HCT116 (cell line): ENCODE results near the gene SET. TPM values are rescaled to one million over a fixed set of nuclear protein-coding genes. Genes with fewer than 3 reads are reported as not detected.

Source experiments
- ATAC-seq: fragments of 200-7000 bp; cut with Tn5 transposase; 2 replicates; pipeline ENCODE4 v1.9.1; 2020; ENCODE audit warnings: mild to moderate bottlenecking, moderate library complexity
- BruUV-seq: library from RNA; stranded (reverse); fragments of 400-500 nt; replicated peaks from 2 replicates; lab custom pipeline; 2021; lab: Mats Ljungman, UMichigan
- CTCF ChIA-PET: fragments of 300-600 bp; sonication (Branson Sonifier 250); formaldehyde crosslinking; loops from one replicate; lab custom pipeline; 2021; ENCODE audit warnings: antibody characterized with exemption; lab: Charles Lee
- POLR2A ChIA-PET: fragments of 300-600, 350-600 bp; sonication (Branson Sonifier 250); formaldehyde crosslinking; loops from one replicate; lab custom pipeline; 2021; ENCODE audit warnings: antibody characterized with exemption; lab: Charles Lee
- RAD21 ChIA-PET, 2 experiments: fragments of 300-600 bp; sonication (Branson Sonifier 250); formaldehyde crosslinking; loops; one replicate each; lab custom pipeline; 2023; ENCODE audit warnings: low total read pairs in 2 of 2; ENCODE audit not compliant: uncharacterized antibody in 2 of 2, unreplicated experiment in 2 of 2, low non-redundant PET in 1 of 2; lab: Charles Lee
- DNase-seq: peaks from one replicate; pipeline ENCODE4 v3.0.0-alpha.2; 2010; ENCODE audit warnings: low read depth, low spot score
- H2AFZ ChIP-seq: fragments of 200-600 bp; shearing (Covaris generic), sonication (generic); 2 replicates; pipeline ENCODE4 v1.6.1; 2017; ENCODE audit warnings: low read depth, mixed run types, mixed read lengths, antibody characterized with exemption, low read length; ENCODE audit not compliant: poor library complexity, severe bottlenecking
- H3K27ac ChIP-seq: 2 replicates; pipeline ENCODE4 v1.5.1; 2012; ENCODE audit warnings: low read depth, low read length
- H3K27me3 ChIP-seq: fragments of 200-600 bp; sonication (generic); 2 replicates; pipeline ENCODE4 v1.6.1; 2016; ENCODE audit warnings: mixed run types, low read length, mixed read lengths; ENCODE audit not compliant: insufficient read depth
- H3K36me3 ChIP-seq, 2 experiments: fragments of 200-500 bp in 1 of 2; fragments of 200-600 bp in 1 of 2; sonication (Bioruptor generic) in 1 of 2; sonication (generic) in 1 of 2; 2 replicates each; pipeline versions ENCODE4 v1.5.1 to v1.6.1; 2014 to 2016; ENCODE audit warnings: low read length in 2 of 2, inconsistent platforms in 1 of 2, mixed read lengths in 1 of 2, mixed run types in 1 of 2; ENCODE audit not compliant: insufficient read depth in 2 of 2, control insufficient read depth in 1 of 2
- H3K4me1 ChIP-seq, 2 experiments: fragments of 200-600 bp in 1 of 2; sonication (generic) in 1 of 2; 2 replicates each; pipeline versions ENCODE4 v1.5.1 to v1.6.1; 2012 to 2017; ENCODE audit warnings: low read length in 2 of 2, inconsistent platforms in 1 of 2, mild to moderate bottlenecking in 1 of 2, mixed read lengths in 1 of 2, mixed run types in 1 of 2, moderate library complexity in 1 of 2; ENCODE audit not compliant: insufficient read depth in 2 of 2, control insufficient read depth in 1 of 2
- H3K4me2 ChIP-seq: fragments of 200-600 bp; sonication (generic); 2 replicates; pipeline ENCODE4 v1.6.1; 2017; ENCODE audit warnings: mixed run types, low read length, mixed read lengths
- H3K4me3 ChIP-seq, 2 experiments: fragments of 200-600 bp in 1 of 2; sonication (generic) in 1 of 2; replicated peaks in 1 of 2; 2 replicates each; pipeline ENCODE4 v1.5.1; 2011 to 2016; ENCODE audit warnings: low read length in 2 of 2, control low read depth in 1 of 2, low read depth in 1 of 2, mild to moderate bottlenecking in 1 of 2, mixed read lengths in 1 of 2, mixed run types in 1 of 2
- H3K79me2 ChIP-seq: fragments of 200-600 bp; sonication (generic); 2 replicates; pipeline ENCODE4 v1.6.1; 2017; ENCODE audit warnings: mild to moderate bottlenecking, mixed run types, low read length, moderate library complexity, mixed read lengths; ENCODE audit not compliant: insufficient read depth
- H3K9ac ChIP-seq: fragments of 200-600 bp; sonication (generic); 2 replicates; pipeline ENCODE4 v1.6.1; 2016; ENCODE audit warnings: low read length, mixed read lengths
- H3K9me2 ChIP-seq: fragments of 200-600 bp; sonication (generic), shearing (Covaris generic); 2 replicates; pipeline ENCODE4 v1.6.1; 2017; ENCODE audit warnings: mixed run types, mild to moderate bottlenecking, moderate library complexity; ENCODE audit not compliant: insufficient read depth
- H3K9me3 ChIP-seq, 2 experiments: fragments of 200-500 bp in 1 of 2; fragments of 200-600 bp in 1 of 2; sonication (Bioruptor generic) in 1 of 2; sonication (generic) in 1 of 2; 2 replicates each; pipeline ENCODE4 v1.6.1; 2014 to 2017; ENCODE audit warnings: low read length in 2 of 2, mixed read lengths in 2 of 2, inconsistent platforms in 1 of 2, low read depth in 1 of 2, mild to moderate bottlenecking in 1 of 2, mixed run types in 1 of 2, moderate library complexity in 1 of 2; ENCODE audit not compliant: control insufficient read depth in 1 of 2, insufficient read depth in 1 of 2
- H4K20me1 ChIP-seq: fragments of 200-600 bp; sonication (generic), shearing (Covaris generic); 2 replicates; pipeline ENCODE4 v1.6.1; 2017; ENCODE audit warnings: mixed run types, mild to moderate bottlenecking, moderate library complexity; ENCODE audit not compliant: insufficient read depth
- CEBPB ChIP-seq: IDR thresholded peaks from 2 replicates; pipeline ENCODE4 v1.6.1; 2012; ENCODE audit warnings: low read depth
- EGR1 ChIP-seq: IDR thresholded peaks from 2 replicates; pipeline ENCODE4 v1.6.1; 2012; ENCODE audit warnings: low read depth
- ELF1 ChIP-seq: IDR thresholded peaks from 2 replicates; pipeline ENCODE4 v1.6.1; 2012; ENCODE audit warnings: low read depth, borderline replicate concordance
- EZH2phosphoT487 ChIP-seq: fragments of 200-600 bp; IDR thresholded peaks from 2 replicates; pipeline ENCODE4 v1.6.1; 2018; ENCODE audit warnings: antibody characterized with exemption, borderline replicate concordance
- POLR2A ChIP-seq: IDR thresholded peaks from 2 replicates; pipeline ENCODE4 v1.7.0; 2011; ENCODE audit warnings: borderline replicate concordance; ENCODE audit not compliant: insufficient read depth, insufficient read length; ENCODE audit errors: extremely low read depth
- POLR2AphosphoS5 ChIP-seq: IDR thresholded peaks from 2 replicates; pipeline ENCODE4 v1.6.1; 2011; ENCODE audit warnings: mild to moderate bottlenecking, low read depth, low read length, moderate library complexity
- TCF7L2 ChIP-seq: IDR thresholded peaks from 2 replicates; pipeline ENCODE4 v1.7.0; 2011; ENCODE audit warnings: borderline replicate concordance, inconsistent platforms; ENCODE audit not compliant: insufficient read depth, insufficient read length; ENCODE audit errors: extremely low read depth
- ZFX ChIP-seq: fragments of 450-650 bp; IDR thresholded peaks from 2 replicates; pipeline ENCODE4 v1.6.1; 2017
- ZNF274 ChIP-seq: fragments of 200-500 bp; sonication (Bioruptor generic); IDR thresholded peaks from 2 replicates; pipeline ENCODE4 v1.6.1; 2014; ENCODE audit warnings: mild to moderate bottlenecking, low read depth, low read length, inconsistent platforms
- intact Hi-C: fragments of 100-400 bp; cut with micrococcal nuclease; formaldehyde crosslinking; loops from 2 replicates; pipeline ENCODE4 v1.10.0; 2022
- total RNA-seq: library from RNA; stranded (reverse); gene quantifications from one replicate; pipeline ENCODE4 v1.2.1, GENCODE V29; 2021; ENCODE audit not compliant: unreplicated experiment
- TF ChIP-seq, protein P1 (sequence below): IDR thresholded peaks from 2 replicates; pipeline ENCODE4 v1.6.1; 2012
- TF ChIP-seq, protein P2 (sequence below): IDR thresholded peaks from 2 replicates; pipeline ENCODE4 v1.6.1; 2011; ENCODE audit warnings: mild to moderate bottlenecking, low read length, moderate library complexity; ENCODE audit not compliant: insufficient replicate concordance; ENCODE audit errors: extremely low read depth

Gene SET
- total RNA-seq, 1 experiment from 2014 or later: 595 TPM

DNA sequence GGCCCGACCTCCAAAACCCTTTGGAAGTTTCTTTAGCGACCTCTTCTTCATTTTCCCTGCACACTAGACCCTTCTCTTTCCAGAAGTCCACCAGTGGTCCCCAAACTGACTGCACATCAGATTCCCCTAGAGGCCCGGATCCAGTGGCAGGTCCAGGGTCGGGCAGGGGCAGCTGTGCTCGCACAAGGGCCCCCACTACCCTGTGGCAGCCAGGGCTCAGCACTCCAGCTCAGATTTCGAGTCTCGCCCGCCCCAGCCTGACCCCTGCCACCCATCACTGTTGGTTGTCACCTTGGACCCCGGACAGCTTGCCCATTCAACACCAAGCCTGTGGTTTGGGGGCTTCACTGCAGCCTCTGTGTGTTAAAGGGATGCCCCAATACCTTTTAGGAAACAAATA lies 42.7 kb downstream of the SET start:
- DNase-seq (no peak), ATAC-seq (no peak)
- POLR2A ChIA-PET: no interaction called here
- no TSS peak for BruUV-seq
- CTCF ChIA-PET: no interaction called here
- Histone ChIP-seq H4K20me1 (no peaks in the 10 kb centered on the region), H3K4me1 (peaks cover 0 to 10% of the 10 kb centered on the region in 2 experiments; a peak in 1 of 4 replicates), H3K9me2 (no peaks in the 10 kb centered on the region), H3K4me2 (no peak overlapping the region), H3K9ac (no peak overlapping the region), H3K4me3 (no peak overlapping the region), H3K79me2 (no peaks in the 10 kb centered on the region), H3K36me3 (no peaks in the 10 kb centered on the region), H3K9me3 (no peaks in the 10 kb centered on the region), H3K27ac (no peak overlapping the region), H3K27me3 (no peaks in the 10 kb centered on the region), H2AFZ (no peak overlapping the region)
- TF ChIP-seq POLR2A (no peak), ELF1 (no peak), POLR2AphosphoS5 (no peak), TCF7L2 (no peak), EZH2phosphoT487 (no peak), ZFX (no peak), EGR1 (no peak), CEBPB (no peak), ZNF274 (no peak)
- TF ChIP-seq, protein P1, sequence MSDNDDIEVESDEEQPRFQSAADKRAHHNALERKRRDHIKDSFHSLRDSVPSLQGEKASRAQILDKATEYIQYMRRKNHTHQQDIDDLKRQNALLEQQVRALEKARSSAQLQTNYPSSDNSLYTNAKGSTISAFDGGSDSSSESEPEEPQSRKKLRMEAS: no peak
- TF ChIP-seq, protein P2, sequence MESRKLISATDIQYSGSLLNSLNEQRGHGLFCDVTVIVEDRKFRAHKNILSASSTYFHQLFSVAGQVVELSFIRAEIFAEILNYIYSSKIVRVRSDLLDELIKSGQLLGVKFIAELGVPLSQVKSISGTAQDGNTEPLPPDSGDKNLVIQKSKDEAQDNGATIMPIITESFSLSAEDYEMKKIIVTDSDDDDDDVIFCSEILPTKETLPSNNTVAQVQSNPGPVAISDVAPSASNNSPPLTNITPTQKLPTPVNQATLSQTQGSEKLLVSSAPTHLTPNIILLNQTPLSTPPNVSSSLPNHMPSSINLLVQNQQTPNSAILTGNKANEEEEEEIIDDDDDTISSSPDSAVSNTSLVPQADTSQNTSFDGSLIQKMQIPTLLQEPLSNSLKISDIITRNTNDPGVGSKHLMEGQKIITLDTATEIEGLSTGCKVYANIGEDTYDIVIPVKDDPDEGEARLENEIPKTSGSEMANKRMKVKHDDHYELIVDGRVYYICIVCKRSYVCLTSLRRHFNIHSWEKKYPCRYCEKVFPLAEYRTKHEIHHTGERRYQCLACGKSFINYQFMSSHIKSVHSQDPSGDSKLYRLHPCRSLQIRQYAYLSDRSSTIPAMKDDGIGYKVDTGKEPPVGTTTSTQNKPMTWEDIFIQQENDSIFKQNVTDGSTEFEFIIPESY: no peak
- intact Hi-C loops: loop anchor here (5.0 kb wide), 2 partner anchors 84 to 151 kb away; partner anchors contain the start of genes KYAT1 and LRRC8A
- RAD21 ChIA-PET: no interaction called here
